ENCODE data around the gene LTA4H. TPM values are rescaled to one million over a fixed set of nuclear protein-coding genes. Genes with fewer than 3 reads are reported as not detected.

LTA4H gene
- total and polyA plus RNA-seq, 9 donors = 82.8 to 282 (median 106) TPM

- H3K9me3 ChIP-seq = no peaks in the 10 kb centered on the region
- no peak overlapping the region for H3K4me3 ChIP-seq
- DNase-seq = no peak
- no peaks in the 10 kb centered on the region for H3K4me1 ChIP-seq (ENCODE audit: insufficient read depth)
- intact Hi-C loops (cut with DNase I) = loop anchor here in 1 of 4 donors (10.0 kb wide), 1 partner anchor 410 kb away; no protein-coding TSS in a partner anchor
- no peaks in the 10 kb centered on the region for H3K27me3 ChIP-seq
- no peak overlapping the region for H3K27ac ChIP-seq
- no peaks in the 10 kb centered on the region for H3K36me3 ChIP-seq
- TF ChIP-seq EP300 (IDR thresholded peaks at IDR 0.05) (no peak), POLR2A (IDR thresholded peaks at IDR 0.05) (no peak), CTCF (IDR thresholded peaks at IDR 0.05) (no peak)
- WGBS, 3 donors = 88 to 91% (median 90%) methylated on average over 5 of the region's 5 CpGs
These were observed 40.9 kb downstream of the LTA4H start for GRCh38 chr12:95994476-95994875.

- no peak for DNase-seq
- Histone ChIP-seq H3K36me3 (no peaks in the 10 kb centered on the region), H3K27ac (no peak overlapping the region), H3K9me3 (no peaks in the 10 kb centered on the region), H3K27me3 (no peaks in the 10 kb centered on the region), H3K4me3 (no peak overlapping the region), H3K4me1 (ENCODE audit: insufficient read depth) (no peaks in the 10 kb centered on the region)
- TF ChIP-seq EP300 (IDR thresholded peaks at IDR 0.05) (no peak), POLR2A (IDR thresholded peaks at IDR 0.05) (no peak), CTCF (IDR thresholded peaks at IDR 0.05) (no peak)
- intact Hi-C loops (cut with DNase I) = loop anchor here in 1 of 4 donors (10.0 kb wide), 1 partner anchor 409 kb away; no protein-coding TSS in a partner anchor
- 90 to 92% (median 91%) methylated on average over 7 of the region's 7 CpGs for WGBS, 3 donors
These were observed 41.5 kb downstream of the LTA4H start for GRCh38 chr12:95993907-95994306.

- 77 to 81% (median 77%) methylated on average over 7 of the region's 7 CpGs for WGBS, 3 donors
- no peak for DNase-seq
- intact Hi-C loops (cut with DNase I) = loop anchor here in 1 of 4 donors (10.0 kb wide), 1 partner anchor 405 kb away; no protein-coding TSS in a partner anchor
These were observed 45.3 kb downstream of the LTA4H start for GRCh38 chr12:95990136-95990535.

GRCh38 chr12:95989504-95990123 lies 45.8 kb downstream of the LTA4H start:
- TF ChIP-seq CTCF (IDR thresholded peaks at IDR 0.05) = no peak
- no peak for TF ChIP-seq POLR2A (IDR thresholded peaks at IDR 0.05)
- no peak for TF ChIP-seq EP300 (IDR thresholded peaks at IDR 0.05)
- DNase-seq = no peak
- H3K4me3 ChIP-seq = no peak overlapping the region
- no peak overlapping the region for H3K27ac ChIP-seq
- 37 to 46% (median 45%) methylated on average over 4 of the region's 4 CpGs for WGBS, 3 donors
- H3K36me3 ChIP-seq = no peaks in the 10 kb centered on the region
- no peaks in the 10 kb centered on the region for H3K27me3 ChIP-seq
- intact Hi-C loops (cut with DNase I) = loop anchor here in 1 of 4 donors (10.0 kb wide), 1 partner anchor 405 kb away; no protein-coding TSS in a partner anchor
- no peaks in the 10 kb centered on the region for H3K9me3 ChIP-seq
- no peaks in the 10 kb centered on the region for H3K4me1 ChIP-seq (ENCODE audit: insufficient read depth)

More at GRCh38 chr12:95990136-95990535, 45.3 kb downstream of the LTA4H start:
- no peaks in the 10 kb centered on the region for H3K4me1 ChIP-seq (ENCODE audit: insufficient read depth)
- H3K27ac ChIP-seq = no peak overlapping the region
- TF ChIP-seq CTCF (IDR thresholded peaks at IDR 0.05) = no peak
- no peak for TF ChIP-seq POLR2A (IDR thresholded peaks at IDR 0.05)
- TF ChIP-seq EP300 (IDR thresholded peaks at IDR 0.05) = no peak
- H3K4me3 ChIP-seq = no peak overlapping the region
- no peaks in the 10 kb centered on the region for H3K27me3 ChIP-seq
- H3K9me3 ChIP-seq = no peaks in the 10 kb centered on the region
- no peaks in the 10 kb centered on the region for H3K36me3 ChIP-seq

All from ovary (tissue), 9 donors.